Retina (tissue), 1 donor: ENCODE measurements around the gene TET1.
"Not testable (repeated sequence)": the region's sequence is repeated elsewhere in the genome, so short reads cannot be mapped to it uniquely, and the experiment has no call there.

Source experiments
- DNase-seq: peaks from one replicate; pipeline ENCODE4 v3.0.0-alpha.2; 2016

TET1 gene

DNA sequence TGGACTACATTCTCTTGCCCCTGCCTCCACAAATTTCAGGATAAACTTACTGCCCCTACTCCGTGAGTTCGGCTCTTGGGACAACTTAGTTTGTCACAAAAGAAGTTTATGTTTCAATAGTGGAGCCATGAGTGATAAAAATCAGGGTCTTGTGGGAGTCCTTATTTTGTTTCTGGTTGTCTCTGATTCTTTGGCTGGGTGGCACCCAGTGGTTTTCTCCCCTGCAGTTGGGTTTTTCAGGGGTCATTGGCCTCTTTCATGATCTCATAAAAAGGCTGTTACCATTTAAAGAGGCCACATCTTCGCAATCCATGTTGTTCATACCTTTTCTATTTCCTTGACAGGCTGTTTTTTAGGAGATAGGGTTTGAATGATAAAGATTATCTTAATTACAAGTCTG, 5.5 kb downstream of the TET1 start:
- no peak for DNase-seq

DNA sequence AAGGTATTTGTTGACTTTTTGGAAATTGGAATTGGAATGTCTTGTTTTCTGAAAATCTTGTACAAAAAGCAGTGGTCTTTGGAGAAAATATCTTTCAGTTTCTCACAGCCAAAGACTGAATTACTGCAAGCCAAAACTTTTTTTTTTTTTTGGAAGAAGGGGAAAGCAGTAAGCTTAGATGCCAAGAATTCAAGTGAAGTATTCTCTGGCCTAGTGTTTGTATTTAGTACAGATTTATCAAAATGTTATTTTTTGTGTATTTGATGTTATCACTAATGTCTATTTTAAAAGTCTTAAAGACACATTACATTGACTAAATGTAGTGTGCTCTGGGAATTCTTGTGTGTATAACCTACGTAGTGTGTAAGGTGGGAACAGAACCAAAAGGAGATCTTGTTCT, 6.2 kb downstream of the TET1 start:
- no peak for DNase-seq

DNA sequence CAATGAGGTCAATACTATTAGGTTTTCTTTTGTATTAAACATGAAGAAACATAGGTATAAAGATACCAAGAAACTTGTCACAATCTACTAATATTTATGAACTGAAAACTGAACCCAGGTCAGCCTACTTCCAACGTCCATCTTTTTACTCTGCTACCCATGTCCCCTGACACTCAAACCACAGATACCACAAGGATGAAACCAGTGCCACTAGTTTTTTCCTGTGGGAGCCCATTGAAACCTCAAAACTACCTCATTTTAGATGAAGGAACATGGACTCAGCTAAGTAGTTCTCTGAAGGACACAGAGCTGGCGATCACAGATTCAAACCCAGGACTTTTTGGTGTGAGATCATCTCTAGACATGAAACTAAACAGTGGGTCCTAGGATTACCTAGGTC, 6.8 kb downstream of the TET1 start:
- no peak for DNase-seq

DNA sequence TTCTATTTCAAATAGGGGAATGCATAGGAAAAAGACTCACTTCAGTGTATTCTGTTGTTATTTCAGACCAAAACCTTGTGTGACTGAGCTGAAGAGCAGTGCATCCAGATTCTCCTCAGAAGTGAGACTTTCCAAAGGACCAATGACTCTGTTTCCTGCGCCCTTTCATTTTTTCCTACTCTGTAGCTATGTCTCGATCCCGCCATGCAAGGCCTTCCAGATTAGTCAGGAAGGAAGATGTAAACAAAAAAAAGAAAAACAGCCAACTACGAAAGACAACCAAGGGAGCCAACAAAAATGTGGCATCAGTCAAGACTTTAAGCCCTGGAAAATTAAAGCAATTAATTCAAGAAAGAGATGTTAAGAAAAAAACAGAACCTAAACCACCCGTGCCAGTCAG, 12.0 kb downstream of the TET1 start:
- DNase-seq, result no peak

DNA sequence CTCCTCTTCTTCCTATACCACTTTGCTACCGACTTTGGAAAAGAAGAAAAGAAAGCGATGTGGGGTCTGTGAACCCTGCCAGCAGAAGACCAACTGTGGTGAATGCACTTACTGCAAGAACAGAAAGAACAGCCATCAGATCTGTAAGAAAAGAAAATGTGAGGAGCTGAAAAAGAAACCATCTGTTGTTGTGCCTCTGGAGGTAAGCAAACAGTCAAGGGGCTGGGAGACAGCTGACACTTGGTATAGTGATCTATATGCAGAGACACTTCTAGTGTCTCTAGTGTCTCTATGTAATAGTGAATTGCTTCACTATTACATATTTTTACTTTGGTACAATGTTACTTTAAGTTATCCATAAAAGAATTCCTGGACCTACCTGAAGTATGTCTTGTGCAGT, 13.9 kb downstream of the TET1 start:
- no peak for DNase-seq

DNA sequence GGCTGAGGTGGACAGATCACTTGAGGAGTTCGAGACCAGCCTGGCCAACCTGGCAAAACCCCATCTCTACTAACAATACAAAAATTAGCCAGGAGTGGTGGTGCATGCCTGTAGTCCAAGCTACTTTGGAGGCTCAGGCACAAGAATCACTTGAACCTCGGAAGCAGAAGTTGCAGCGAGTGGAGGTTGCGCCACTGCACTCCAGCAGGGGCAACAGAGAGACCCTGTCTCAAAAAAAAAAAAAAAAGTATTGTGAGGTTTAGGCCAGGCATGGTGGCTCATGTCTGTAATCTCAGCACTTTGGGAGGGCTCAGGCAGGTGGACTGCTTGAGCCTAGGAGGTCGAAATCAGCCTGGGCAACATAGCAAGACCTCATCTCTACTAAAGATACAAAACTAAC, 16.0 kb downstream of the TET1 start:
- DNase-seq, result no peak

DNA sequence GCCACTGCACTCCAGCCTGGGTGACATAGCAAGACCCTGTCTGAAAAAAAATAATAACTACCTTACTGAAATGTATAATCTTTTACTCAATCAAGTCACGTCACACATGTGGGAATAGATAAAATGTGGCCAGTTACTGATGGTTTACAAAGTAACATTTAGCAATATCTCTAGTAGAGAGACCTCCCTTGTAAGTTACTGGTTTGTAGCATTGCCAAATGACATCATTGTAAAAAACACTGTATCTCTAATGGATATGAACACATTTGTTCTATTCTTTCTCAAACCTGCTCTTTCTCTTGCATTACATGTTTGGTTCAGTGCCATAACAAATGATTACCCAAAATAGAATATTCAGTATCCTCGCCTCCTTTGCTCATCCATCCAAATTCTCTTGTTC, 18.8 kb downstream of the TET1 start:
- no peak for DNase-seq

DNA sequence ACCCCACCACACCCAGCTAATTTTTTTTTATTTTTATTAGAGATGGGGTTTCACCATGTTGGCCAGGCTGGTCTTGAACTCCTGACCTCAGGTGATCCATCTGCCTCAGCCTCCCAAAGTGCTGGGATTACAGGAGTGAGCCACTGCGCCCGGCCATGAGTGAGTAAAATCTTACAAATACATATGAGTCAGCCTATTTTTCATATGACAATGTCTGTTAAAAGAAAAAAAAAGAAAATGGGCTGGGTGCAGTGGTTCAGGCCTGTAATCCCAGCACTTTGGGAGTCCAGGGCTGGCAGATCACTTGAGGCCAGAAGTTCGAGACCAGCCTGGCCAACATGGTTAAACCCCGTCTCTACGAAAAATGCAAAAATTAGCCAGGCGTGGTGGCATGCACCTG, 24.1 kb downstream of the TET1 start:
- not testable (repeated sequence) for DNase-seq

DNA sequence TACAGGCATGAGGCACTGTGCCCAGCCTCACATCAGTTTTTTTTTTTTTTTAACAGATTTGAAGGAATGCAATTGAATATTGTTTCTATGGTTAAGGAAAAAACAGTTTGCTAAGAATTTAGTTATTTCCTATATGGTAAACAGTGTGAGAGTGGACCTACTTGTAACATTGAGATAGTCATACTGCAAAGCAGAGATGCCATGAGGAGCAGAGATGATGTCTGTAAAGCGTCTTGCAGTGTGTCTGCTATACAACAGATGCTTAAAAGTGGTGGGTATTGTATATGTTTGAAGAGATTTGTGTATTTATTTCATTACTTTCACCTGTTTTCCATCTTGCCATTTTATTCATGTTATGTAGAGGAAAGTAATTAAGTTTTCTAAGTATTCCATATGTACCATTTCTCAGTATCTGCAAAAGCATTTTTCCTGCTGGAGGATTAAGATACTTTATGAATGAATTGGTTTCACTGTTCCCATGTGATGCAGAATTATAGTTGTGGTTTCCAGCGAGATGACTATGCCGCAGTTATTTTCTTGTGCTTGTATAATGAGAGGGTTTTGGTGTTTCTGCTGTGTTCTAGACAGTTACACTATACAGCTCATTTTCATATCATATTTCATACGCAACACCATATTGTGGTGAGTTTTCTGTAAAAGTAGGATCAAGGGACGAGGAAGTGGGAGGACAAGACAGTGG, 26.6 kb downstream of the TET1 start:
- no peak for DNase-seq

DNA sequence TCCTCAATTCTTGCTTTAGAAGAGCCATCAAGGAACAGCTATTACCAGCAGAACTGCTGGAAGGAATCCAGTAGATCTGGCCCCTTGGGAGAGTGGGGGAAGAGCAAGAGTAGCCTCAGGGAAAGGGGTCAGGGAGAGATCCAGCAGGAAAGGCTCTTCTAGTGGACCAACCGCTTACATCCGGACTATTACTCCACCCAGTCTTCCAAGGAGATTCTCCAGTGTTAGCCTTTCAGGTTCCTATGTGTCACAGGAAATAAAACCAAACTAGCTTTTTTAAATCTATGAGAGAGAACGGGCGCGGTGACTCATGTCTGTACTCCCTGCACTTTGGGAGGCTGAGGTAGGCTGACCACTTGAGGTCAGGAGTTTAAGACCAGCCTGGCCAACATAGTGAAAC, 34.3 kb downstream of the TET1 start:
- DNase-seq, result no peak

DNA sequence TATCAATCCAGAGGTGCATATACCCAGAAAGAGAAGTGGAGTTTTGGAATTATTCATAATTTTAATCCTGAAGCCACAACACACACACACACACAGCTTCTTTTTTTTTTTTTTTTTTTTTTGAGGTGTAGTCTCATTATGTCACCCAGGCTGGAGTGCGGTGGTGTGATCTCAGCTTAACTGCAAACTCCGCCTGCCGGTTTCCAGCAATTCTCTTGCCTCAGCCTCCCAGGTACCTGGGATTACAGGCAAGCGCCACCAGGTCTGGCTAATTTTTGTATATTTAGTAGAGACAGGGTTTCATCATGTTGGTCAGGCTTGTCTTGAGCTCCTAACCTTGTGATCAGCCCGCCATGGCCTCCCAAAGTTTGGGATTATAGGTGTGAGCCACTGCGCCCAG, 35.4 kb downstream of the TET1 start:
- DNase-seq, result no peak

DNA sequence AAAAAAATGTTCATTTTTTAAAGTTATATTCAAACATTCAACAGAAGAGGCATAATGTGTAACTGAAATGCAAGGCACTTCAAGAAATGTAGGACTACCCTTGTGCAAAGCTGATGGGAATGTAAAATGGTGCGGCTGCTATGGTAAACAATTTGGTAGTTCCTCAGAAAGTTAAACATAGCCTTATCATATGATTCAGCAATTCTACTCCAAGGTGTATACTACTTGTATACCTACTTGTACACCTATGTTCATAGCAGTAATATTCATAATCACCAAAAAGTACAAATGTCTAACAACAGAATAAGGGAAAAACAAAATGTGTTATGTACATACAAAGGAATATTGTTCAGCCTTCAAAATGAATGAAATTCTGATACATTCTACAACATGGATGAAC, 37.3 kb downstream of the TET1 start:
- no peak for DNase-seq

DNA sequence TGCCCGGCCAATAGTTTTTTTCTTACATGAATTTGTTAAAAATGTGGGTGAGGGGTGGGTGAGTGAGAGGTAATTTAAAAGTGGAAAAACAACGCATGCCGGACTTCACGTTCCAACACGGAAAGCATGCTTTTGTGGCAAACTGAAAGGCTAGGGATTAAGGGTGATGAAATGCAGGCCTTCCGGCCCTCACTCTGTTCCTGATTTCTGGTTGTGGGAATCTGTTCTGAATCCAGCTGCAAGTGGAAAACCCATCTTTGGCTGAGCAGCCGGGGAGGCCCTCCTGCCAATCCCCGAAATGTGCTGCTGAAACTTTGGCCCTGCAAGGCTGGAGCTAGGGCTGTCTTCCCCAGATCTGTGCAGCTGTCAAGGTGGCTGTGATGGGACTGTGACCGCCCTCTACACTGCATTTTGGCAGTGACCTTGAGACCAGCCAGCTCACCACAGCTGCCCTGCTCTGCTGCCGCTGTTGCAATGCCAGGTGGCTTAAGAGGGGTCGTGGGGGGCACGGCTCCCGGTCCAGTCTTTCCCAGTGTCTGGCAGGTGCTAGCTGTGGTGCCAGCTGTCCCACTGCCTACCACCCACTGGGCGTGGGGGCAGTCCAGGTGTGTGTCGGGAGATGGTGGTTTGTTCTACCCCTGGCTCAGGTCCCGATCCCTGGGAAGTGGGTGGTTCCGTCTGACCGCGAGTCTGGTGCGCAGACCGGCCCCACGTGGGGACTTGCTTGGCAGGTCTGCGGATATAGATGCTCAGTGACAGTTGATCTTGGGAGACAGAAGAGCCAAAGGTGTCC, 39.0 kb downstream of the TET1 start:
- peak; percentile 65 for DNase-seq

DNA sequence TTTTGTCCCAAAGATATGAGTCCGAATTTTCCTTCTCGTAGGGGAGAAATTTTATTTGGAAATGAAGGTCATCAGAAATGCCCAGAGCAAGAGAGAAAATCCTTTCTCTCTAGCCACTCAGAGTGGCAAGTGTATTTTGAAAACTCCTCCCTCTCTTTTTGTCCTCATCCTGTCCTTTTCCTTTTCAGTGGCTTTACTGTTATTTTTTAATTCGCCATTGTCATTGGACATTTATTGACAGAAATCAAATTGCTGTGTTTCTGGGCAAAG, 39.6 kb downstream of the TET1 start:
- DNase-seq, result no peak

DNA sequence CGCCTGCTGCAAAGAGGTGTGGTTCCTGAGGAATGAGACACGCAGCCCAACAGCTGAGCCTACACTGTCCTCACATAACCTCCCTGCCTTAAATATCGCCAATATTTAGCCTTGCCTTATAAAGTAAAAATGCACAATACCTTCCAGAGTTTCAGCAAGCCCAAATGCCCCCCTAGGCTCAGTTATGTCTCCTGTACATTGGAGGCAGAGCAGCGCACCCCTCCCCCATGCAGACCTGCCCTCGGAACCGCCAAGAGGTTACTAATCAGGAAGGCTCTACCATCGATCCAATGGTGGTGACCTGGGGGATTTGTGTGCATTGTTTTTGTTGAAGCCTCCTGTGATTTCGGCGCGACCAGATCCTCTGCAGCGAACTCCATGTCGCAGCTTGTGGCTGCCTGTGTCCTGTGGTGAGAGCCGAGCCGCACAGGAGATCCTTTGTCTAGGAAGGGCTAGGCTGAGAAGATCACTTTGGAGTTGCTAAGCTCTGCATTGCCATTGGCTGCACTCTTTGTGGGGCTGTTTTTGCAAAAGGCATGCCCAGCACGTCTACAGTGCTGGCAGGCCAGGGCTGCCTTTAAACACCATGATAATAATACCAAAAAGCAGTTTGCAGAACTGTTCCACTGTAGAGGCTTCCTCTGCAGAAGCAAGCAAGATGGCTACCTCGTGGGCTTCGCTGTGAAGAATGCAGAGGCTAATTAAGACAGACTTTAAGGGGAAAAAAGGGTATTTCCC, 40.1 kb downstream of the TET1 start:
- DNase-seq, result peak; percentile 95

DNA sequence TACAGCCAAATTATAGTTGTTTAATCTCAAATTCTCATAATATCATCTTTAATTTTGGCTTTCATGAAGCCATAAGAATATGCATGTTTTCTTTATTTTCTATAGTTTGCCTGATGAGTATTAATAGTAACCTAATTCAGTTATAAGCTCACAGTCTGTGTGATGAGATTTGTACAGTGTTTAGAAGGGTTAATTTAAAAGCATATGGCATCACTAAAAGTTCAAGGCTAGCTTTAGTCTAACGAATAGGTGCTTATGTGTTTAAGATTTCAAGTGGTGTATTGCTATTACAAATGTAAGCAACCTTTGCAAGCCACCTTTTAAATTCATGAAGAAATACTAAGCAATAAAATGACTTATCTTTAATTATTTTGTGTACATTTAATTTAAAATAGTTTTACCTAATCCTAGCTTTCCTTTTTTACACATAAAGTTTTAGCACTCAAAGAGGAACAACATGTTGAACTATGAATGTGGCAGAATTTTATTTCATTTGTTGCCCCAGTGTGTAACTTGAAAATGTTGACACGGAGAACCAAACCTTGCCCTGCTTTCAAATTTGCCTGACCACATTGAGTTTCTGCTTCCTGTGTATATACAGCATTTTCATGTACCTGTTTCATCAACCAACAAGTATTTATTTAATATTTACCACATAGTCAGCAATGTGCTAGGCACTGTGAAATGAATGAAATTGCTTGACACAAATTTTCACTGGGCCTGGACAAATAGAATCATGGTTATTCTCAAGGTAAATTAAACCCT, 41.5 kb downstream of the TET1 start:
- DNase-seq, result no peak

DNA sequence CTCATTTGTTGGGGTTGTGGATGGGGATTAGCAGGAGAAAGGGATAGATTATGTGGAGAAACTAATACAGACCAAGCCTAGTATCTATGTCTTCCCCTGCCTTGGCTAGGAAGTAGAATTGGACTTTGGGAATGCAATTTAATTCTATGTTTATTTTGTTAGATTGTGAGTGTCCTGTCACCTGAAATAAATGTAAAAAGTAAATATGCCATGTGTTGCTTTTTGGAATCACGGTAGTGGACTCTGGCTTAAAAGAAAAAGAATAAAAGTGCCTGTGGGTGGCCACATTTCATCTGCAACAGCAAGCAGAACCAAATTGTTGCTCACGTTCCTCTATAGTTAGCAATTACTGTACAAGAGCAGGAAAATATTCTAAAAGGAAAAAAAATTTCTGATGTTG, 42.3 kb downstream of the TET1 start:
- DNase-seq, result no peak

DNA sequence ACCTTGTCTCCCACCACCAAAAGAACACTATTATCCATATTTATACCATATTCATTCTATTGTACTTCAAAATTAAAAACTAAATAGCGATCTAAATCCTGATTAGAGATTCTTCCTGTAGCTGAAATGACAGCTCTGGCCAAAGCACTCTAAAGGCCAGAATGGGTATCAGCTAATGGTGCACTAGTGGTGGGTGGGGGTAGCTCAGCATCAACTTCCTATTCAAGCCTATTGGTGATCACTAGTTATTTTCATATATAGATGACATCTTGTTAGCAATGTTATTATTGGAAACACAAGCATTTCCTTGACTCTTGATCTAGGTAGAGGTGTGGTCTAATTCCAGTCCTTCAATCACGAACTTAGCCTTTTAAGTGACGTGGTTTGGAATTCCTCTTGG, 43.6 kb downstream of the TET1 start:
- no peak for DNase-seq

DNA sequence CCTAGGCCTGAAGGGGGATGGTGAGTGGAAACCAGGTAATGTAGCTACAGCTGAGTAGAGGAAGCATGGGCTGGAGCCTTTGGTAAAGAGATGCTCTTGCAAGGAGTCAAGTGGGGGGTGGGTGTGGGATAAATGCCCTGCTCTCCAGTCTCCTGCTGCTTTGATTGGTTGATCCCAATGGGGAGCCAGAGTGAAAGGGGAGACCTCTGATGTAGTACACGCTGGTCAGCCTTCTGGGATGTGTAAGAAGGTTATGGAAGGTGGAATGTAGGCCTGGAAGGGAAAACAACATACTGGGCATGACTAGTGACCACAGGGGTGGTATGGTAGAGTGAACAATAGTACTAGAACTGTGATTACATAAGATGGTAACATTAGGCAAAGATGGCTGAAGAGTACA, 44.3 kb downstream of the TET1 start:
- no peak for DNase-seq

DNA sequence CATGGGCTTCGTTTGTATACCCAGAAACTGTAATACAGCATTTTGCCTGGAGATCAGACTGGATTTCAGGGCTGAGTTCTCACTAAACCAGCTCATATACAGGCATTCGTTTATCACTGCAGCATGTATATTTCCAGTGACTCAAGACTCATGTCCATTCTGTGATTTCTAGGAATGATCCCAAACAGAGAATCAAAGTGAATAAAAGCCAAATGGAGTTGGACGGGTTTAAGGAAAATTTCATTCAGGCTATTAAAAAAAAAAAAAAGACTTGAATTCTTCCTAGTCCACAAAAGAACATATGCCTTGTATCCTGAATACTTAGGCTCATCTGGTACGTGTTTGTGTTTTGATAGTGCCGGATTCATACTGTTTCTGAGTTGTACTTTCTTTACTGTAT, 46.8 kb downstream of the TET1 start:
- DNase-seq, result no peak

DNA sequence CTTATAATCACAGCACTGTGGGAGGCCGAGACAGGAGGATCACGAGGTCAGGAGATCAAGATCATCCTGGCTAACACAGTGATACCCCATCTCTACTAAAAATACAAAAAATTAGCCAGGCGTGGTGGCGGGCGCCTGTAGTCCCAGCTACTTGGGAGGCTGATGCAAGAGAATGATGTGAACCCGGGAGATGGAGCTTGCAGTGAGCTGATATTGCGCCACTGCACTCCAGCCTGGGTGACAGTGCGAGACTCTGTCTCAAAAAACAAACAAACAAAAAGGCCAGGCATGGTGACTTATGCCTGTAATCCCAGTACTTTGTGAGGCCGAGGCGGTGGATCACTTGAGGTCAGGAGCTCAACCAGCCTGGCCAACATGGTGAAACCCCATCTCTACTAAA, 49.9 kb downstream of the TET1 start:
- not testable (repeated sequence) for DNase-seq

DNA sequence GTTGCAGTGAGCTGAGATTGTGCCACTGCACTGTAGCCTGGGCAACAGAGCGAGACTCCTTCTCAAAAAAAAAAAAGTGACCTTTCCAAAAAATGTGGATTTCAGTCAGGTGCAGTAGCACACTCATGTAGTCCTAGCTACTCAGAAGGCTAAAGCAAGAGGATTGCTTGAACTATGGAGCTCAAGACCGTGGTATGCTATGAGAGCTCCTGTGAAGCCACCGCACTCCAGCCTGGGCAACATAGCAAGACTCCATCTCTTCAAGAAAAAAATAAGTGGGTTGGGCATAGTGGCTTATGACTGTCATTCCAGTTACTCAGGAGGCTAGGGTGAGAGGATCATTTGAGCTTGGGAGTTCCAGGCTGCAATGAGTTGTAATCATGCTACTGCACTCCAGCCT, 51.1 kb downstream of the TET1 start:
- DNase-seq, result no peak

DNA sequence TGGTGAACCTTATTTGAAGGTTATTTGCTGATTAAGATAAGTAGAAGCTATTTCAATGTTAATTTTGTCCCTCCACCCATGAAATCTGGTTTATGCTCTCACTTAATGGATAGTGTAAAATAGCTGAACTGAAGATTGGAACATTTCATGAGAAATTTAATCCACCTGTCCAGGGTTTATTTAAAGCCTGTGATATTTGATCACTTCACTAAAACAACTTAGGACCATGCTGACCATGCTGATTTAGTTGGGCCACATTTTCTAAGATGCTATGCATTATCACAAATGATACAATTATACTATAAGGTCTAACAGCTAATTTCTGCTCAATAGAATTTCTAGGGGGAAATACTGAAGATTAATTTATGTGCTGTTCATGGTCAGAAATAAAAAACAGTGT, 53.8 kb downstream of the TET1 start:
- not testable (repeated sequence) for DNase-seq

DNA sequence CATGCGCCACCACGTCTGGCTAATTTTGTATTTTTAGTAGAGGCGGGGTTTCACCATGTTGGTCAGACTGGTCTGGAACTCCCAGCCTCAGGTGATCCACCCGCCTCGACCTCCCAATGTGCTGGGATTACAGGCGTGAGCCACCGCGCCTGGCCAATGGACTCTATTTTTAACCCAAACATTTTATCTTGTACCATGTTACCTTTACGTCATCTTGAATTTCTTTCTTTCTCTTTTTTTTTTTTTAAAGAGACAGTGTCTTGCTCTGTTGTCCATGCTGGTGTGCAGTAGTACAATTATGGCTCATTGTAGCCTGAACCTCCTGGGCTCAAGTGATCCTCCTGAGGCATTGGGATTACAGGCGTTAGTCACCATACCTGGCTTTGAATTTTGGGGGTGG, 57.6 kb downstream of the TET1 start:
- not testable (repeated sequence) for DNase-seq
